ENCODE results near the gene LRRIQ1.

- TF ChIP-seq CTCF (IDR thresholded peaks at IDR 0.05; ENCODE audit: control extremely low read depth in 1 of 3, insufficient read depth in 1 of 3, low read depth in 1 of 3, low read length in 3 of 3) (no peak), RNF2 (IDR thresholded peaks at IDR 0.05; ENCODE audit: borderline replicate concordance, low read depth, low read length, missing control alignments, poor library complexity, severe bottlenecking) (no peak), SIX5 (IDR thresholded peaks at IDR 0.05; ENCODE audit: low read depth, low read length) (no peak), E2F6 (IDR thresholded peaks at IDR 0.05) (no peak), EP300 (IDR thresholded peaks at IDR 0.05; ENCODE audit: borderline replicate concordance in 1 of 2, low read depth in 2 of 2, low read length in 2 of 2) (no peak), CBX5 (IDR thresholded peaks at IDR 0.05; ENCODE audit: low read depth, low read length) (no peak)
Observed at GRCh38 chr12:85179680-85180270, 143.6 kb downstream of the LRRIQ1 start.

Data from H1 (cell line).